RWPE2 (cell line): ENCODE measurements around the gene FIGN.

ENCODE experiments used
- ATAC-seq: fragments of 200-7000 bp; cut with Tn5 transposase; 3 replicates; pipeline ENCODE4 v1.9.1; 2021; ENCODE audit warnings: low read depth
- DNase-seq: peaks from one replicate; pipeline ENCODE4 v3.0.0-alpha.2; 2020; ENCODE audit warnings: low spot score
- H3K27ac ChIP-seq: fragments of 450-650 bp; 2 replicates; pipeline ENCODE4 v1.5.1; 2017; ENCODE audit warnings: mild to moderate bottlenecking; ENCODE audit not compliant: poor library complexity, severe bottlenecking
- H3K27me3 ChIP-seq: fragments of 250-450 bp; sonication (Bioruptor Pico); 2 replicates; pipeline ENCODE4 v1.5.1; 2021; ENCODE audit warnings: mild to moderate bottlenecking, moderate library complexity; ENCODE audit not compliant: insufficient read depth, poor library complexity, severe bottlenecking
- H3K36me3 ChIP-seq: fragments of 250-450 bp; sonication (Bioruptor Pico); 2 replicates; pipeline ENCODE4 v1.5.1; 2020; ENCODE audit warnings: low read depth, mild to moderate bottlenecking, moderate library complexity
- H3K4me1 ChIP-seq: fragments of 250-450 bp; sonication (Bioruptor Pico); 2 replicates; pipeline ENCODE4 v1.5.1; 2021; ENCODE audit warnings: mild to moderate bottlenecking, moderate library complexity; ENCODE audit not compliant: insufficient read depth, poor library complexity, severe bottlenecking
- H3K4me3 ChIP-seq: fragments of 250-450 bp; sonication (Bioruptor Pico); 2 replicates; pipeline ENCODE4 v1.5.1; 2021; ENCODE audit warnings: mild to moderate bottlenecking, moderate library complexity; ENCODE audit not compliant: severe bottlenecking
- H3K9me3 ChIP-seq: fragments of 250-450 bp; sonication (Bioruptor Pico); 2 replicates; pipeline ENCODE4 v1.5.1; 2021; ENCODE audit warnings: mild to moderate bottlenecking, moderate library complexity; ENCODE audit not compliant: severe bottlenecking
- CTCF ChIP-seq: fragments of 450-650 bp; IDR thresholded peaks from one replicate; pipeline ENCODE4 v1.5.1; 2017; ENCODE audit warnings: mild to moderate bottlenecking, moderate library complexity; ENCODE audit not compliant: poor library complexity, severe bottlenecking

FIGN gene

DNA sequence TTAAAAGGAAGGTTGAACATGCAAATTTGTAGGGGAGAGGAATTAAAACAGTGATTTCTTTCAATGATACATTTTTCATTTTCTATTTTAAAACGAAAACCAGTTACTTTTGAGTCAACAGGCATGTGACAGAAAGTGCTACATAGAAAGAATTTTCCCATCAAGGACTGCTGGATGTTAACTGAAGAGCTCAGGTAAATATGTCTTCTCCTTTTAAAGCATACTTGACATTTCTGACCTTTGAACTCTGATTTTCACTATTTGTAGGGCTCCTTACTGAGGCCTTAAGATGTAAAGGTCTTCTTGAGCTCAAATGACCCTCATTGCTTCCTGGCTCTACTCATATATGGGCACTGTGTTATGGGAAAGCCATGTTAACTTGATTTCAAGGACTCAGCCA is 32.4 kb downstream of the FIGN start:
- Histone ChIP-seq H3K36me3 (no peaks in the 10 kb centered on the region), H3K4me3 (no peak overlapping the region), H3K27me3 (no peaks in the 10 kb centered on the region), H3K27ac (no peak overlapping the region), H3K4me1 (no peaks in the 10 kb centered on the region), H3K9me3 (no peaks in the 10 kb centered on the region)
- TF ChIP-seq CTCF, result no peak
- ATAC-seq, result no peak
- no peak for DNase-seq

DNA sequence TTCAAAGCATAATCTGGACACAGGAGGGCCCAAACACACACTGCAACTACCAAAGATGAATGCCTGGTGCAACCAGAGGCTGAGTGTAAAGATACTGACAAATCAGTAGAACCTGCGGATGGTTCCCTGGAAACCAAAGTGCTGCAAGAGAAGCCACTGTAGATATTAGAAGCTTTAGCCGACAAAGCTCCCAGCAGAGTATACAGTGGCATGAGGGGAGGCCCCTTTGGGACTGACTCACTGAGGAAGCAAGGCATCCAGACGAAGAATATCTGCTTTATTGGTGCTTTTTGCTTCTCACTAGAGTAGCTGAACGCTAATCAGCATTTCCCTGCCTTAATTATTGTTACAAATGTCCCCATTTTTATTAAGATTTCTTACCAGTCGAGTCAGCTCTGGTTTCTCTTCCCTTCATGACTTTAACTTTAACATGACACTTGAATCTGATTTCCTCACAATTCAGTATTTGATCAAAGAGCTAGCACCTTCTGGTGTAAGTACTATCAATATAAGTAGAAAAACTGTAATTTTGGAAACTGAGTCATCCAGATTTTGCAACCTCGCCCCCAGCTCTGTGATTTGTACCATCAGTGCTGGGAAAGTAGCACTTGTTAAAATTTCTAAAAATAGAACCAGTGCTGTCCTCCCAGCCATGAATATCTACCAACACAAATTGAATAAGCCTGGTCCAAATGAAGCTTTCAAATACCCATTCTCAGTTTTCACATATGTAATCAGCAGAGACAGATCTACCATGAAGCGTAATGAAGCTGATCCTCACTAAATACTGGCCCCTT is 34.2 kb downstream of the FIGN start:
- Histone ChIP-seq H3K27ac (no peak overlapping the region), H3K27me3 (no peaks in the 10 kb centered on the region), H3K4me1 (no peaks in the 10 kb centered on the region), H3K9me3 (no peaks in the 10 kb centered on the region), H3K36me3 (no peaks in the 10 kb centered on the region), H3K4me3 (no peak overlapping the region)
- DNase-seq (no peak), ATAC-seq (no peak)
- no peak for TF ChIP-seq CTCF

- DNase-seq, result no peak
- Histone ChIP-seq H3K27ac (no peak overlapping the region), H3K4me1 (no peaks in the 10 kb centered on the region), H3K36me3 (no peaks in the 10 kb centered on the region), H3K4me3 (no peak overlapping the region), H3K27me3 (no peaks in the 10 kb centered on the region), H3K9me3 (no peaks in the 10 kb centered on the region)
- no peak for TF ChIP-seq CTCF
- no peak for ATAC-seq
These were observed 37.0 kb downstream of the FIGN start for GRCh38 chr2:163698857-163699256.

DNA sequence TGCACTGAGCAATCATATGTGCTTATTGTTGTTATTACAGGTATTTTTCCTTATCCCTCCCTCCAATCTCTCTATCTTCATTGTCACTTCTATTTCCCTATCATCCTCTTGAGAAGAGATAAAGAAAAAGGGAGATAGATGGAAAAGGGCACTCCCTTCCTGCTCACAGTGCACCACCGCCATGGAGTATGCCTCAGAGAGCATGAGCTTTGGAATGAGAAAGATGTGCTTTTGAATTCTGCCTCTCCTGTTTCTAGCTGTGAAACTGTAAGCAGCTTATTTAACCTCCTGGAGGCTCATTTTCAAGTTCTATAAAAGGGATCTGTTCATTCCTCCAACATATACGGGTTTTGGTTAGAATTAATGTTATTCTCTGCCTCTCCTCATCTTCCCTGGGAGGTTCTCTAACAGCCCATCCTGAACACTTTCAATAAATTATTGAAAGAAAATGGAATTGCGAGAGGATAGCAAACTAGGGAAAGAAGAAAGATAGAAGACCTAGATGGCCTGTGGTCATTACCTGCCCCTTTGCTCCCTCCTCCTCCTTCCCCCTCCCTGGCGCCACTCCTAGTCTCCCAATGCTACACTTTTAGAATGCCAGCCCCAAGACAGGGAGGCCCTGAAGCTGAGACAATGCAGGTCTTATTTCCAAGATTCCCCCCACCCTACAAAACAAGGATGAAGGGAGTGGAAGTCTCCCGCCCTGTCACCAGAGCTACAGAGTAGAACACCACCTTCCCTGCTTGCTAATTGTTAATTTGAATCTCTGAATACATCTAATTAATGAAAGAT is 37.8 kb downstream of the FIGN start:
- ATAC-seq, result no peak
- H3K27ac ChIP-seq, result no peak overlapping the region
- DNase-seq, result no peak
- no peaks in the 10 kb centered on the region for H3K4me1 ChIP-seq
- TF ChIP-seq CTCF, result no peak
- H3K36me3 ChIP-seq, result no peaks in the 10 kb centered on the region
- H3K9me3 ChIP-seq, result no peaks in the 10 kb centered on the region
- H3K4me3 ChIP-seq, result no peak overlapping the region
- H3K27me3 ChIP-seq, result no peaks in the 10 kb centered on the region
